Pulmonary artery endothelial cell (primary cell): ENCODE results near the gene PTPN1. TPM values are rescaled to one million over a fixed set of nuclear protein-coding genes. Genes with fewer than 3 reads are reported as not detected.
"Not testable (repeated sequence)": the region's sequence is repeated elsewhere in the genome, so short reads cannot be mapped to it uniquely, and the experiment has no call there.

Experiments used
- DNase-seq: peaks from one replicate; pipeline ENCODE4 v3.0.0-alpha.2; 2011; ENCODE audit warnings: low read depth, low spot score
- total RNA-seq: library from RNA; depleted of rRNA; stranded (reverse); fragments of >200 nt; gene quantifications from 2 replicates; pipeline ENCODE4 v1.2.3, GENCODE V29; 2014

The PTPN1 gene
- total RNA-seq, 1 donor from 2014 or later, result 50.9 TPM

DNA sequence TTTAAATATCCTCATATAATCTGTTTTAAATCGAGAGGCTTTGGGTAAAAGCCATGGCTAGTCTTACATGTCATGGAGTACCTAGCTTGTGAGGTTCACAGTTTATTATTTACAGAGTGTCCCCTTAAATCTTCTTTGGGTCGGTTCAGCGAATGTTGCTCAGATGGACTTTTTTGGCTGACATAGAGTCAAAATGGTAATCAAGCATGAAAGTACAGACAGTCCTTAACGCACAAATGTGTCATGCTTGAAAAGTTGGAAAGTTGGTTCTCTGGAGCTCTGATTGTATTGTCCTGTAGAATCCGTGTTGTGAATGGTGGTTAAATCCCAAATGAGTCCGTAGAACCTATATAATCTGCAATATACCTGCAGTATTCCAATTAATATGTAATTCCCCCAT is 22.0 kb downstream of the PTPN1 start:
- no peak for DNase-seq

- DNase-seq, result no peak
These were observed 22.9 kb downstream of the PTPN1 start for GRCh38 chr20:50533061-50533460.

GRCh38 chr20:50533464-50533863 is 23.3 kb downstream of the PTPN1 start:
- no peak for DNase-seq

DNA sequence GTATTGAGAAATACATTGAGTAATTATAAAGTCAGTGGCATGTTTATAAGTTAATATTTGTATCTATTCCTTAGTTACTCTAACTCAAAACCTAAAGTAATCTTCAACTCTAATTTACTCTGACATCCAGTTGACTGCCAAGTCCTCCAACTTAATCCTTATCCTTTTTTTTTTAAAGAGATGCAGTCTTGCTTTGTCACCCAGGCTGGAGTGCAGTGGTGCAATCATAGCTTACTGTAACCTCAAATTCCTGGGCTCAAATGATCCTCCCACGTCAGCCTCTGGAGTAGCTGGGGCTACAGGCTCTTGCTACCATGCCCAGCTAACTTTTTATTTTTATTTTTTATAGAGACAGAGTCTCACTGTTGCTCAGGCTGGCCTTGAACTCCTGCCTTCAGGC is 24.4 kb downstream of the PTPN1 start:
- DNase-seq, result no peak

DNA sequence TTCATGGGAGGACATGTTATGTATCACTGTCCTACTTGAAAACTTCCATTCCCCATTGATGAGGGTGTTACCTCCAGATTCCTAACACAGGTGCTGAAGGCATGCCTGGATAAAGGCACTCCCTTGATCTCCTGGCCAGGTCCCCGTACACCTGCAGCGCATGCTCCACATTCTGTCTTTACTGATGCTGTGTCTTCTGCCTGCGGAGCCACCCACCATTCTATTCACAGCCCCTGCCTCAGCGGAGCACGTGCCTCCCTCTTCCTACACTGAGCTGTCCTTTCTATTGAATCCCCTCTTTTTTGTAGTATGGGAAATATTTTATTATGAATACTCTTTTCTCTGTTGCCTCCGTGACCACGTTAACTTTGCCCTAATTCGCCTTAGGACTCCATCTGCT is 25.0 kb downstream of the PTPN1 start:
- DNase-seq, result no peak

- DNase-seq, result no peak
These were observed 26.1 kb downstream of the PTPN1 start for GRCh38 chr20:50536333-50536732.

GRCh38 chr20:50537546-50538201 is 27.5 kb downstream of the PTPN1 start:
- no peak for DNase-seq

GRCh38 chr20:50538276-50538675 is 28.1 kb downstream of the PTPN1 start:
- DNase-seq, result no peak

DNA sequence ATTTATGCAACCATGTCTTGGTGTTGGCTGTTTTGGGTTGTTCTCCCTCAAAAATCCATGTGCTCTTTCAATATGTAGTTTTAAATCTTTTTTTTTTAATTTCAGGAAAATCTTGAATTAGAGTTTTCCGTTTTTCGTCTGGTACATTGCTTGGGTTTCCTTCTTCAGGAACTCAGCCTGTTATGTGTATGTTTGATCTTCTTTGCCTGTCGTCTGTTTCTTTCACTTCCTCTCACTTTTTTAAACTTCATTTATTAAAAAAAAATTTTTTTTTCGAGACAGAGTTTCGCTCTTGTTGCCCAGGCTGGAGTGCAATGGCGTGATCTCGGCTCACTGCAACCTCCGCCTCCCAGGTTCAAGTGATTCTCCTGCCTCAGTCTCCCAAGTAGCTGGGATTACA is 29.6 kb downstream of the PTPN1 start:
- DNase-seq, result not testable (repeated sequence)

- peak; percentile 97 for DNase-seq
These were observed 30.7 kb downstream of the PTPN1 start for GRCh38 chr20:50540620-50541605.

DNA sequence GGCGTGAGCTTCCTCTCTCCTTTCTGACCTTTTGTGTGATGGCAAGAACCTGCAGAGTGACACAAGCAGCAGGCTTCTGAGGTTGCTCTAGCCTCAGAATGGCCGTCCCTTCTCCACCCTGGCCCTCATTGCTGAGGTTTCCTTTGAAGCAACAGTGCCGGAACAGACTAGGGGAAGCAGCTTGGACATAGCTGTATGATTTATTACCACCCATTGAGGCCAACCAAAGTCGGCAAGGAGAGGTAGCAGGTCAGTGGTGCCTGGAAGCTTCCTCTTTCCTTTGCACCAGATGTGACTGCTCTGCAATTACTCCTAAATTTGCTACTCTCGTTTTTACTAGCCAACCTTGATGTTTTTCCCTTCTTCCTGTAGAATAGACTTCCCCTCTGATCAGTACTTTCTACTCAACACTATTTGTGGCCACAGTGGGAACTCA is 31.4 kb downstream of the PTPN1 start:
- no peak for DNase-seq

DNA sequence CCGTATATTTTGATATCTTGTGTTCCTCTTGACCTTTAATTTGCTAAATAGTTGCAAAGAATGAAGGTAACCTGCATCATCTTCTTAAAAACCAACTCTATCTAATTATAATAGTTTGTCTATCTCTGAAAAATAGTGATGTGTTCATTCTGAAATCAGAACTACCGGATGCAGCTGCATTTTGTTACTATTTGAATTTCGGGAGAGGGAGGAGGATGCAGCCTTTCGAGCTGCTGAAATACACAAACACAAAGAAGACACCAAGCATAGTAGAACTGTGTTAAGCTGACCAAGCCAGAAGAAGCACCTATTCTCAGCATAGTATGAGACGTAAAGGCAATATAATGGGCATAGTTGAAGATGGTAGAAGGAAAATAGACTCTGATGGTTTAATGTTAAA is 33.1 kb downstream of the PTPN1 start:
- DNase-seq, result no peak

DNA sequence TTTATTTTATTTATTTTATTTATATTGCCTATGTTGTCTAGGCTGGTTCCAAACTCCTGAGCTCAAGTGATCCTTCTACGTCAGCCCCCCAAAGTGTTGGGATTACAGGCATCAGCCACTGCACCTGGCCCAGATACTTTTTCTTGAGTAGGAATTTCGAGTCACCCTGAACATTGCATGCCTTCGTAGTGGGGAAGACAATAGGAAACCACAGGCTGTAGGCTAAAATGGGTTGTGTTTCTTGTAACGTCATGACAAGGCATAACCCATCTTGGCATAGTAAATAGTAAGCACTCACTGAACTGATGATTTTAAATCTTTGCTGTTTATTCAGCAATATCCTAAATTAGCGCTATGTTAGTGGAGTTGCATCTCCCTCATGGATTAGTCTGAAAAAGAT is 34.9 kb downstream of the PTPN1 start:
- DNase-seq, result no peak

DNA sequence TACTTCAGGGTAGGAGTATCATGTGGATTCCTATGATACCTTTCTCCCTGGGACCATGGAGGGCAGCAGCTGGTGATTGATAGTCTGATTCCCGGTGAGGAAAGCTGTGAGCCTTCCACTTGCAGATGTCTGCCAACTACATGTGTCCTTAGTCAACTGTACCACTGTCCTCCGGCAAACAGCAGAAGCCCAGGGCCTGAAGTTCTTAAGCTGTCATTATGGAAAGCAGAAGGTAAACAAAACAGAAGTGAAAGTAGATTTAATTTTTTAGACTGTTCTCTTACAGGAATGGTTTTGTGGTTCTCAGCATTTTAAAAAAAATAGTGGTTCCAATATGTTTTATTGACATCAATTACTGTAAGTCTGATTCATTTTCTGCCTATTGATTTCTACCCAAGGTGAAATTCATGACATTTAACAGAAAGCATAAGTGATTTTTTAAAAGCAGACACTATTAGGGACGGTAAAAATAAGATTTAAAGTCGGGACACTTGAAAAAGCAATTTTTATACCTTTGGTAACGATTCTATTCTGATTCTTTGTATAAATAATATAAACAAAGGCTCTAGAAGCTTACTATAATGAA is 36.6 kb downstream of the PTPN1 start:
- DNase-seq, result no peak

DNA sequence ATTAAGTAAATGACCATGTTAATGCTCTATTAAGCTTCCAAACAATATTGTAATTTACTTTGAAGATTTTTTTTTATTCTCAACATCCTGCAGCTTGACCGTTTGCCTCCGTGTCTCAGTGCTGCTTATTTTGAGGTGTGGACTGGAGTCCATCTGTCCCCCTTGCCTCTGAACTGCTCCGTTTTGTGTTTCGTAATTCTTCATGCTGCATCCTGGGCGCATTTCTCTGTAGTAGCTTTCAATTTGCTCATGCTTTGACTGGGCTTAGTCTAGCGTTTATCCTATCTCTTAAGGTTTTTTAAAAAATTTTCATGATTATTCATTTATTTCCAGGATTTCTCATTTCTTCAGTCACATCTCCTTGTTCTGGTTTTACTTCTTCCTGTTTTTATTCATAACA is 37.8 kb downstream of the PTPN1 start:
- DNase-seq, result no peak

DNA sequence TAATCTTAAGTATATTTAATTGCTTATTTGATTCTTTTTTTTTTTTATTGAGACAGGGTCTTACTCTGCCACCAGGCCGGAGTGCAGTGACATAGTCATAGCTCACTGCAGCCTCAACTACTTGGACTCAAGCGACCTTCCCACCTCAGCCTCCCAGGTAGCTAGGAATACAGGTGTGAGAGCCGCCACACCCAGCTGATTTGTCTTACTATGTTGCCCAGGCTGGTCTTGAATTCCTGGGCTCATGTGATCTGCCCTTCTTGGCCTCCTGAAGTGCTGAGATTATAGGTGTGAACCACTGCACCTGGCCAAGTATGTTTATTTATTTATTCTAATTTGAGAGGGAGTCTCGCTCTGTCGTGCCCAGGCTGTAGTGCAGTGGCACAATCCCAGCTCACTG is 38.2 kb downstream of the PTPN1 start:
- no peak for DNase-seq

GRCh38 chr20:50550531-50550930 is 40.3 kb downstream of the PTPN1 start:
- DNase-seq, result no peak

- DNase-seq, result no peak
These were observed 41.1 kb downstream of the PTPN1 start for GRCh38 chr20:50551288-50551687.

- no peak for DNase-seq
These were observed 42.8 kb downstream of the PTPN1 start for GRCh38 chr20:50552979-50553378.

DNA sequence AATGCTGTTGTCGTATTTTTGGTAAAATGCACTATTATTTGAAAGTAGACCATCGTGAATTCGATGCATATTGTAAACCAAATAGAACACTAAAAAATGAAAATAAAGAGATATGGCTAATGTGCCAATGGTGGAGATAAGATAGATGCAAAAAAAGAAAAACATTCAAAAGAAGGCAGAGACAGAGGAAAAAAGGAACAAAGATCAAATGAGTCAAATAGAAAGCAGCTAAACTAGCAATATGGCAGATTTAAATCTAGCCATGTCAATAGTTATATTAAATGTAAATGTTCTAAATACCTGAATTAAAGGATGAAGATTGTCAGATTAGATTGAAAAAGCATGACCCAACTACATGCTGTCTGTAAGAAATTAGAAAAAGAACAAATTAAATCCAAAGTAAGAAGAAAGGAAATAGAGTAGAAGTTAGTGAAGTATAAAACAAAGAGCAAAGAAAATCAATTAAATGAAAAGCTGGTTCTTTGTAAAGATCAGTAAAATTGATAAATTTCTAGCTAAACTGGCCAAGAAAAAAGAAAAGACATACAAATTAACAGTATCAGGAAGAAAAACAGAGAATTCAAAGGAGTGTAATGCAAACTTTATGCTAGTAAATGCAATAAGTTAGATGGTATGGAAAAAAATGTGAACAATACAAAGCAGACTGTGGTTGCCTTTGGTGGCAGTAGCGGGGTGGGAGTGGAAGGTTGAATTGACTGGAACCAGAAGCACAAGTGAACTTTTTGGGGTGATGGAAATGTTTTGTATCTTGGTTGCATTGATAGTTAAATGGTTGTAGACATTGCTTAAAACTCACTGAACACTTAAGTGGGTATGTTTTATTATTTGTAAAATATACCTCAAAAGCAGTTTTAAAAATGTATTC is 44.8 kb downstream of the PTPN1 start:
- DNase-seq, result no peak

GRCh38 chr20:50555662-50556061 is 45.5 kb downstream of the PTPN1 start:
- no peak for DNase-seq
